Small intestine (tissue), 7 donors: ENCODE measurements around the gene SAPCD2. TPM values are rescaled to one million over a fixed set of nuclear protein-coding genes. Genes with fewer than 3 reads are reported as not detected.

Experiments
- DNase-seq, 2 donors: peaks; one replicate each; pipeline versions ENCODE4 v3.0.0 to v3.0.0-alpha.2; 2013
- FAIRE-seq: peaks from 2 replicates; lab custom pipeline; 2012; peaks lifted over from hg19 to GRCh38; lab: Jason Lieb, UNC
- H3K27ac ChIP-seq, 3 donors: one replicate each; pipeline ENCODE4 v1.5.1; 2013; ENCODE audit warnings: low read length in 2 of 3, mild to moderate bottlenecking in 2 of 3, control low read depth in 1 of 3, inconsistent platforms in 1 of 3, low read depth in 1 of 3, moderate library complexity in 1 of 3
- H3K27me3 ChIP-seq, 3 donors: one replicate each; pipeline ENCODE4 v1.6.1; 2013; ENCODE audit warnings: low read length in 3 of 3, inconsistent platforms in 1 of 3; ENCODE audit not compliant: control insufficient read depth in 3 of 3, insufficient read depth in 3 of 3
- H3K36me3 ChIP-seq, 3 donors: one replicate each; pipeline ENCODE4 v1.6.1; 2013; ENCODE audit warnings: low read length in 3 of 3, inconsistent platforms in 1 of 3, low read depth in 1 of 3, mild to moderate bottlenecking in 1 of 3, moderate library complexity in 1 of 3; ENCODE audit not compliant: control insufficient read depth in 3 of 3, insufficient read depth in 2 of 3
- H3K4me1 ChIP-seq, 3 donors: one replicate each; pipeline ENCODE4 v1.6.1; 2013; ENCODE audit warnings: low read length in 2 of 3, inconsistent platforms in 1 of 3, low read depth in 1 of 3, mild to moderate bottlenecking in 1 of 3, moderate library complexity in 1 of 3; ENCODE audit not compliant: control insufficient read depth in 3 of 3, insufficient read depth in 2 of 3
- H3K4me3 ChIP-seq, 3 donors: one replicate each; pipeline ENCODE4 v1.5.1; 2013; ENCODE audit warnings: low read length in 3 of 3, control low read depth in 1 of 3, inconsistent platforms in 1 of 3, low read depth in 1 of 3, mild to moderate bottlenecking in 1 of 3, moderate library complexity in 1 of 3
- H3K9me3 ChIP-seq, 2 donors: one replicate each; pipeline ENCODE4 v1.6.1; 2013; ENCODE audit warnings: low read depth in 1 of 2, low read length in 1 of 2; ENCODE audit not compliant: control insufficient read depth in 2 of 2, insufficient read depth in 1 of 2
- WGBS, 3 donors: extraction: QIAGEN DNeasy Blood & Tissue Kit; methylation state at CpG; one replicate each; pipeline ENCODE4 v1.1.7; 2013; 5-methylcytosine and 5-hydroxymethylcytosine counted together
- polyA plus RNA-seq, 4 donors: library from polyadenylated mRNA; stranded (reverse) in 3 of 4; unstranded in 1 of 4; fragments of 200-250 nt in 3 of 4; fragments of 120-200 nt in 1 of 4; gene quantifications; one replicate each; pipeline versions ENCODE4 v1.2.1 to v1.2.3, GENCODE V29; 2013
- donor health status: healthy with polysubstance abuse.
- donor health status: control.
- donor health status: control.
- donor health status: Bipolar disorder and iron deficiency.
- donor health status: healthy.

The SAPCD2 gene
- polyA plus RNA-seq, 4 donors: 0.81 to 22.2 (median 7.0) TPM

DNA sequence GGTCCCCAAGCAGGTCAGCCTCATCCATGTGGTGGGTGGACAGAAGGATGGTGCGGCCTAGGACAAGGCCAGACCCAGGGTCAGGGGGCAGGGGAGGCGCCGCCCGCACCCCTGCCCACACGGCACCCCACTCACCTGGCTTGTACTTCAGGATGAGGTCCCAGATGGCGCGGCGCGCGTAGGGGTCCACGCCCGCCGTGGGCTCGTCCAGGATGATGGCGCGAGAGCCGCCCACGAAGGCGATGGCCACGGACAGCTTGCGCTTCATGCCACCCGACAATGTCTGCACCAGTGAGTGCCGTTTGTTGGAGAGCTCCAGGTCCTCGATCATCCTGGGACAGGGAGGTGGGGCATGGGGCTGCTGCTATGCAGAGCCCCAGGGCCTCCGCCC lies 54.8 kb downstream of the SAPCD2 start:
- no peak overlapping the region for H3K27ac ChIP-seq
- no peak for DNase-seq
- H3K4me1 ChIP-seq: no peaks in the 10 kb centered on the region
- FAIRE-seq: no peak
- no peaks in the 10 kb centered on the region for H3K27me3 ChIP-seq
- peaks cover 0 to 4% of the 10 kb centered on the region in 2 donors for H3K9me3 ChIP-seq
- WGBS, 3 donors: 95 to 98% (median 98%) methylated on average over 14 to 25 of the region's 25 CpGs
- peaks cover 2 to 78% (median 7%) of the 10 kb centered on the region in 3 donors for H3K36me3 ChIP-seq
- no peak overlapping the region for H3K4me3 ChIP-seq

DNA sequence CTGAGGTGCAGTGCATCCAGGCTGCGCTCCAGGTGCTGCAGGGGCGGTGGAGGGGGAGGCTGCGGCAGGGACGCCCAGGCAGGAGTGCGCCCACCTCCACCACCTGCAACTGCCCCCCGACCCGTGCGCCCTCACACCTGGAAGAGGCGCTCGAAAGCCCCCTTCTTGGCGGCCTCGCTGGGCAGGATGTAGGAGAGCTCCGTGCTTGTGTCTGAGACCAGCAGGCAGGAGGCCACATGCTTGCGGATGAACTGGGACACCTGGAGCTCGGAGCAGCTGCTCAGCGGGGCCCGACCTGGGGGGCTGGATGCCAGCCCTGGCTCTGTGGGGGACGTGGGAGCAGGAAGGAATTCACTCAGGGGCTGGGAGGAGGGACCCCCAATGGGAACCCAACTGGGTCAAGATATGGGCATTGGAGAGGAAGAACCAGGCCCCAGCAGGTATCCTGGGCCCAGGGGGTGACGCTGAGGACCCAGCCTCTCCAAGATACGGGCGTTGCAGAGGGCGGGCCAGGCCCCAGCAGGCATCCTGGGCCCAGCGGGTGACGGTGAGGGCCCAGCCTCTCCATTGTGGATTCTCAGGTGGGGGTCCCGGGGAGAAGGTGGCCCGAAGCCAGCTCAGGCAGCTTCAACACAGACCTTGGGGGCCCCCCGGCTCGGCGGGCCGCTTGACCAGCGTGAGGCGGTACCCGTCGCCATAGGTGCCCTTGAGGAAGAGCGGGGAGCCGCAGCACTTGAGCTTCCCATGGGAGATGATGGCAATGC lies 55.4 kb downstream of the SAPCD2 start:
- H3K9me3 ChIP-seq: peaks cover 0 to 4% of the 10 kb centered on the region in 2 donors
- 94 to 96% (median 95%) methylated on average over 32 to 36 of the region's 36 CpGs for WGBS, 3 donors
- no peaks in the 10 kb centered on the region for H3K4me1 ChIP-seq
- H3K27ac ChIP-seq: no peak overlapping the region
- H3K4me3 ChIP-seq: no peak overlapping the region
- no peak for DNase-seq
- H3K36me3 ChIP-seq: peaks cover 2 to 78% (median 7%) of the 10 kb centered on the region in 3 donors
- no peak for FAIRE-seq
- no peaks in the 10 kb centered on the region for H3K27me3 ChIP-seq

DNA sequence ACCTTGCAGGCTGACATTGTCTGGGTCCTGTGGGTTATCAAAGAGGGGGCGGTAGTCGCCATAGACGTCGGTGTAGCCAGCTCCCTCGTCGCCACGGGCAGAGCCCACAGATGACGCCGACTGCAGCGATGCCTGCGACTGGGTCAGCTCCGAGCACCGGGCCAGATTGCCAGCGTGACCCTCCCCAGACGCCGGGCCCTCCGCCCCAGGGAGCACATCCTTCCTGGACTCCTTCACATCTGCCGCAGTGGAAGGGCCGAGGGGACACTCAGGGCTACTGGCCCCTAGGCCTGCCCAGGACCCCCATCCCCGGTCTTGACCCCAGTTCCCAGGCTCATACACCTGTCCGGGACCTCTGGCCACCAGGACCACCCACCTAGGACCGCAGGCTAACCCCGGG lies 56.2 kb downstream of the SAPCD2 start:
- WGBS, 3 donors: 88 to 93% (median 91%) methylated on average over 19 to 23 of the region's 23 CpGs
- peaks cover 0 to 4% of the 10 kb centered on the region in 2 donors for H3K9me3 ChIP-seq
- H3K4me1 ChIP-seq: no peaks in the 10 kb centered on the region
- no peak overlapping the region for H3K27ac ChIP-seq
- no peak for DNase-seq
- no peak for FAIRE-seq
- H3K36me3 ChIP-seq: peaks cover 2 to 81% (median 7%) of the 10 kb centered on the region in 3 donors
- no peaks in the 10 kb centered on the region for H3K27me3 ChIP-seq
- no peak overlapping the region for H3K4me3 ChIP-seq

DNA sequence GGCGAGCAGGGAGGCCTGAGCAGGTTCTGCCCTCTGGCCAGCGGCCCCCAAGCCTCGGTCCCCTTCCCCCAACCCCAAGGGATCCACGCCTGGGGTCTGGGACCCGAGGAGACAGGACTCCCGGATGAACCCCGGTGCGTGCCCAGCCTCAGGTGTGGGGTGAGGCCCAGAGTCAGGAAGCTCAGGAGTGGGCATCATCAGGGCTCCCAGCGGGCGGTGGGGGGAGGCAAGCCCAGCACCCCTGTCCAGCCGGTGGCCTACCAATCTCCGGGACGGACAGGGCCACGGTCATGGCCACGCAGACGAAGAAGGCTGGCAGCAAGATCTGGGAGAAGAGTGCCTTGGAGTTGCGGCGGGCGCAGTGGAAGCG lies 56.8 kb downstream of the SAPCD2 start:
- Histone ChIP-seq H3K4me3 (no peak overlapping the region), H3K27me3 (no peaks in the 10 kb centered on the region), H3K27ac (no peak overlapping the region), H3K4me1 (no peaks in the 10 kb centered on the region), H3K9me3 (peaks cover 0 to 4% of the 10 kb centered on the region in 2 donors), H3K36me3 (peaks cover 2 to 78% (median 7%) of the 10 kb centered on the region in 3 donors)
- FAIRE-seq (no peak), DNase-seq (no peak)
- whole genome bisulfite sequencing, 3 donors: 94 to 96% (median 94%) methylated on average over 11 to 20 of the region's 20 CpGs

DNA sequence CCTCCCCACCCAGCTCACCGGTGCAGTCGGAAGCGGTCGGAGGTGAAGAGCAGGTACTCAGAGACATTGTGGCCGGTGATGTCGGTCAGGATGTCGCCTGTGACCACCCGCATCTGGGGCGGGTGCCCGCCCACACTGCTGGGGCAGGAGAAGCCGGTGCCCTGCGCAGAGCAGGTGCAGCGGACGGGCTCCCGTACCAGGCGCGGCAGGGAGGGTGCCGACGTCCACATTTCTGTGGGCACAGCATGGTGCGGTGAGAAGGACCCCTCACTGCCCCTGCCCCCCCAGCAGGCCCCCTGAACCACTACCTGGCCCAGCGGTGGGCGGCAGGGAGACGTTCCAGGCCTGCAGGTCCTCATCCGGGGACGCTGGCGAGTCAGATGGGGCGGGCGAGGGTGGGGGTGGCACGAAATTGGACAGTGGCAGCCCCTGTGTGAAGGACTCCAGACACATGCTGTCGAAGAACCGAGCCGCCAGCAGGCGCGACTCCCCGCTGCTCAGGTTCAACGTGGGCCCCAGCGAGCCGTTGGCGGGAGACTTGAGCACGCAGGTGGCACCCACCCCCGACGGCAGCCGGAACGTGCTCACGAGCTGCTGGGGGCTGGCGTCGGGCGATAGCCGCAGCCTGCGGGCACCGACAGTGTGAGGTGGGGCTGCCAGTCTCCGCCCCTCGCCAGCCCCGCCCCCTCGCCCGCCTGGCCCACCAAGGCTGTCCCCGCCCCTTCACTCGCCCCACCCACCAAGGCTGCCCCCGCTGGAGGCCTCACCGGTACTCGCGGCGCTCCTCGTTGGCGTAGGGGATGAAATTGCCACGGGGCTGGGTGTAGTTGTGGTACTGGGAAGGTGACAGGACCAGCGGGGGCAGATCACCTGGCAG lies 57.4 kb downstream of the SAPCD2 start:
- DNase-seq: no peak
- Histone ChIP-seq H3K27me3 (no peaks in the 10 kb centered on the region), H3K27ac (no peak overlapping the region), H3K36me3 (peaks cover 2 to 79% (median 7%) of the 10 kb centered on the region in 3 donors), H3K9me3 (peaks cover 0 to 4% of the 10 kb centered on the region in 2 donors), H3K4me1 (no peaks in the 10 kb centered on the region), H3K4me3 (no peak overlapping the region)
- no peak for FAIRE-seq
- 90 to 96% (median 96%) methylated on average over 37 to 67 of the region's 67 CpGs for WGBS, 3 donors

Other genes with a start within 250 kb of the SAPCD2 start
- 10 to 100 TPM in 1 of 4 donors, 1 to 10 TPM in 3; 1.1 to 11.6 (median 2.6) TPM for gene AJM1, start 228.1 kb downstream of the SAPCD2 start, polyA plus RNA-seq
- gene PHPT1, start 221.1 kb downstream of the SAPCD2 start, polyA plus RNA-seq: 100 to 1,000 TPM; 111 to 337 (median 169) TPM
- 1,000 to 10,000 TPM in 1 of 4 donors, 1 to 10 TPM in 3; 4.6 to 1,156 (median 8.9) TPM for gene MAMDC4, start 218.2 kb downstream of the SAPCD2 start, polyA plus RNA-seq
- gene EDF1, start 204.2 kb downstream of the SAPCD2 start, polyA plus RNA-seq: 1,000 to 10,000 TPM in 2 of 4 donors, 100 to 1,000 TPM in 2; 556 to 1,582 (median 1,008) TPM
- 10 to 100 TPM; 11.2 to 20.9 (median 13.8) TPM for gene TRAF2, start 184.0 kb downstream of the SAPCD2 start, polyA plus RNA-seq
- gene FBXW5, start 125.8 kb downstream of the SAPCD2 start, polyA plus RNA-seq: 100 to 1,000 TPM in 3 of 4 donors, 10 to 100 TPM in 1; 96.1 to 262 (median 181) TPM
- gene C8G, start 125.3 kb downstream of the SAPCD2 start, polyA plus RNA-seq: 100 to 1,000 TPM in 1 of 4 donors, 10 to 100 TPM in 3; 13.6 to 106 (median 61.3) TPM
- 10 to 100 TPM in 1 of 4 donors, 1 to 10 TPM in 2, not detected in 1; 2.2 to 88.7 (median 3.4) TPM for gene LCN12, start 118.3 kb downstream of the SAPCD2 start, polyA plus RNA-seq
- 10 to 100 TPM in 2 of 4 donors, 1 to 10 TPM in 1, under 1 TPM in 1; 0.86 to 38.0 (median 19.4) TPM for gene PTGDS, start 93.1 kb downstream of the SAPCD2 start, polyA plus RNA-seq
- gene LCNL1, start 87.6 kb downstream of the SAPCD2 start, polyA plus RNA-seq: under 1 TPM in 2 of 4 donors, not detected in 2; 0.07 to 0.16 TPM
- gene PAXX, start 78.1 kb downstream of the SAPCD2 start, polyA plus RNA-seq: 10 to 100 TPM; 33.7 to 85.9 (median 75.5) TPM
- 1 to 10 TPM in 2 of 4 donors, under 1 TPM in 1, not detected in 1; 0.81 to 6.2 (median 1.4) TPM for gene CLIC3, start 74.0 kb downstream of the SAPCD2 start, polyA plus RNA-seq
- 10 to 100 TPM in 2 of 4 donors, 1 to 10 TPM in 2; 3.4 to 29.0 (median 8.8) TPM for gene ABCA2, start 42.3 kb downstream of the SAPCD2 start, polyA plus RNA-seq
- gene FUT7, start 38.5 kb downstream of the SAPCD2 start, polyA plus RNA-seq: under 1 TPM in 2 of 4 donors, not detected in 2; 0.09 to 0.90 TPM
- 10 to 100 TPM; 18.3 to 84.6 (median 33.7) TPM for gene NPDC1, start 24.4 kb downstream of the SAPCD2 start, polyA plus RNA-seq
- gene ENTPD2, start 16.5 kb downstream of the SAPCD2 start, polyA plus RNA-seq: 10 to 100 TPM in 2 of 4 donors, 1 to 10 TPM in 2; 5.5 to 16.5 (median 8.3) TPM
- 10 to 100 TPM in 1 of 4 donors, 1 to 10 TPM in 2, under 1 TPM in 1; 0.89 to 25.8 (median 5.3) TPM for gene UAP1L1, start 7.0 kb upstream of the SAPCD2 start, polyA plus RNA-seq
- 10 to 100 TPM; 40.3 to 69.4 (median 42.5) TPM for gene MAN1B1, start 16.4 kb upstream of the SAPCD2 start, polyA plus RNA-seq
- gene DPP7, start 44.2 kb upstream of the SAPCD2 start, polyA plus RNA-seq: 100 to 1,000 TPM in 3 of 4 donors, 10 to 100 TPM in 1; 66.2 to 179 (median 121) TPM
- gene GRIN1, start 68.6 kb upstream of the SAPCD2 start, polyA plus RNA-seq: under 1 TPM in 2 of 4 donors, not detected in 2; 0.79 to 0.92 TPM
- gene LRRC26, start 99.5 kb upstream of the SAPCD2 start, polyA plus RNA-seq: 10 to 100 TPM in 1 of 4 donors, 1 to 10 TPM in 2, under 1 TPM in 1; 0.67 to 13.0 (median 1.4) TPM
- gene TMEM210, start 101.5 kb upstream of the SAPCD2 start, polyA plus RNA-seq: not detected
- 10 to 100 TPM; 20.0 to 44.2 (median 37.0) TPM for gene ANAPC2, start 118.0 kb upstream of the SAPCD2 start, polyA plus RNA-seq
- 100 to 1,000 TPM in 2 of 4 donors, 10 to 100 TPM in 2; 68.9 to 146 (median 103) TPM for gene SSNA1, start 118.1 kb upstream of the SAPCD2 start, polyA plus RNA-seq
- gene TPRN, start 130.2 kb upstream of the SAPCD2 start, polyA plus RNA-seq: 10 to 100 TPM; 34.1 to 98.4 (median 65.9) TPM
- gene TMEM203, start 135.1 kb upstream of the SAPCD2 start, polyA plus RNA-seq: 10 to 100 TPM; 33.0 to 38.2 (median 35.0) TPM
- gene NDOR1, start 135.1 kb upstream of the SAPCD2 start, polyA plus RNA-seq: 10 to 100 TPM in 2 of 4 donors, 1 to 10 TPM in 2; 9.2 to 15.3 (median 12.1) TPM
- gene RNF208, start 151.7 kb upstream of the SAPCD2 start, polyA plus RNA-seq: 10 to 100 TPM in 1 of 4 donors, 1 to 10 TPM in 3; 2.7 to 10.8 (median 8.3) TPM
- gene CYSRT1, start 154.6 kb upstream of the SAPCD2 start, polyA plus RNA-seq: 10 to 100 TPM in 1 of 4 donors, 1 to 10 TPM in 1, under 1 TPM in 2; 0.57 to 70.0 (median 1.5) TPM
- 10 to 100 TPM in 1 of 4 donors, under 1 TPM in 1, not detected in 2; 0.03 to 83.7 TPM for gene RNF224, start 156.9 kb upstream of the SAPCD2 start, polyA plus RNA-seq
- gene SLC34A3, start 160.3 kb upstream of the SAPCD2 start, polyA plus RNA-seq: 10 to 100 TPM in 1 of 4 donors, under 1 TPM in 3; 0.21 to 30.3 (median 0.85) TPM
- 100 to 1,000 TPM; 365 to 445 (median 372) TPM for gene TUBB4B, start 170.7 kb upstream of the SAPCD2 start, polyA plus RNA-seq
- 1 to 10 TPM in 1 of 4 donors, not detected in 3; 3.9 TPM for gene STPG3, start 180.7 kb upstream of the SAPCD2 start, polyA plus RNA-seq
- 10 to 100 TPM; 34.7 to 62.5 (median 40.1) TPM for gene NELFB, start 184.8 kb upstream of the SAPCD2 start, polyA plus RNA-seq
- gene TOR4A, start 207.2 kb upstream of the SAPCD2 start, polyA plus RNA-seq: 10 to 100 TPM in 2 of 4 donors, 1 to 10 TPM in 2; 3.4 to 21.5 (median 15.4) TPM
- gene NRARP, start 231.7 kb upstream of the SAPCD2 start, polyA plus RNA-seq: 10 to 100 TPM in 2 of 4 donors, 1 to 10 TPM in 2; 3.2 to 39.9 (median 8.9) TPM